GM18507 (cell line): ENCODE data around the gene CD2.

ENCODE experiments used
- DNase-seq: peaks from one replicate; pipeline ENCODE4 v3.0.0; 2011; ENCODE audit warnings: low read depth; ENCODE audit not compliant: insufficient read length; ENCODE audit errors: extremely low spot score
- FAIRE-seq: peaks from 2 replicates; lab custom pipeline; 2011; peaks lifted over from hg19 to GRCh38; lab: Jason Lieb, UNC

CD2 gene

DNA sequence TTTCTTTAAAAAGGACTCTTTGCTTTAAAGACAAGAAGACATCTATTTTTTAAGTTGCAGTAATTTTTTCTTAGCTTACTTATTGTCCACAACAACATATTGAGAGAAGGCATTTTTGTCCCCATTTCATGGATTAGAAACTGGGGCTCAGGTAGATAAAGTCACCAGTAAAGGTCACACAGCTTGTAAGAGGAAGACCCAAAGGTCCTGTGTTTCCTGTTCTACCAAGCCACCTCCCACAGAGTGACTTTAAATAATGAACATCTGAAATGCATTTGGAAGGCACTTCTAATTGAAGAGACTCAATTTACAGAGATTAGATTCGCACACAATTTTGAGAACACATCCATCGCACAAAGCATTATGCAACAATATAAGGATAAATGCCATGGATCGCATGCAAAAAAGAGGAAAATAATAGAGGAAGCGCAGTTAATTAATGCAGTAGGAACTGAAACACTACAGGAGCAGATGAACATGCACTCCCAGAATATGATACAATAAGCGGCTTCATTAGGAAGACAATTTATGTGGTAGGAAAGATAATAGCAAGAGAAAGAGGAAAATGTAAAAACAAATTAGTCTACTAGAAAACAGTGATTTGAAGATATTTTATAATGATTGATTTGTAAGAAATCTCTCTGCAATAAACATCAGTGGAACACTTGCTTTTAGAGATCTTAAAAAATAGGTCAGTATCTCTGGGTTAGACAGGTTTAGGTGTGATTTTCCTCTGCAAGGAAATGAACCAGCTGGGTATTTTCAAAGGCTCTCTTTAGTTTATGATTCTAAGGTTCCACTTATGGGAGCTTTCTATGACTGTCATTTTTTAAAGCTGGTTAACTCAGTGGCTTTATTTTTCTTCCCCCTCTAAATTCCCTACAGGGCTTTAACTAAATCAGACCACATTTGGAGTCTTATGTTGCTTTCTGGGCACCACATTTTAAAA lies 27.1 kb upstream of the CD2 start:
- DNase-seq (no peak), FAIRE-seq (no peak)

DNA sequence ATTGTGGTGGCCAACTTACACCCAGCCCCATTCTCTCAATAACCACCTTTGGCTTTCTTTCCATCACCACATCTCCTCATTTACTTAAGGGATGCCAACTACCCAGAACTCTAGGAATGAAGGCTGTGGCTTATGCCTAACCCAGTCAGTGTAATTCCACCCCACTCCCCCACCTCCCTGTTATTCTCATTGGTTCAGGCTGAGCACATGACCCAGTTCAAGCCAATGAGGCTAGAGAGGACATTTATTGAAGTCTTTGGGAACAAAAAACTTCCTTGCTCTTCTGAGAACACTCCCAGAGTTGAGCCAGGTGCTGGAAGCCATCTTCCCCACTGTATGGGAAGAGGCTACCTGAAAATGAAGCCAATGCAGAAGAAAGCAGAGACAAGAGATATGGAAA lies 22.8 kb upstream of the CD2 start:
- FAIRE-seq (no peak), DNase-seq (no peak)

DNA sequence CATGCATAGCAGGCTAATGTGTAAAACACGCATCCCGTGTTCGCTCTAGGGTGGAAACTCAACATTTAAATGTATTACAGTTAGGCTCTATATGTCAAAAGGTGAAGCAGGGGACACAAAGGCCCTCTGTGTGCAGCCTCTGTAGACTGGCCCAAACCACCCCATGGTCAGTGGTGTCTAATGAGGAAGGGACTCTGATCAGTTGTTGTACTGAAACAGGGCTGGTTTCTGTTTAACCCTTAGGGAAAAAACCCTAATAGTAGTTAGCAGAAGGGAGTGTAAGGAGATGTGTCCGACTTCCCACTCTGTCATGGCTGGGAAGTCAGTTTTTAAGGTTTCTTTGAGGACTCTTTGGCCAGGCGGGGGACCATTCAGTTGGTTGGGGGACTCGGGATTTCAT lies 21.5 kb upstream of the CD2 start:
- no peak for DNase-seq
- peak; percentile 38 for FAIRE-seq

DNA sequence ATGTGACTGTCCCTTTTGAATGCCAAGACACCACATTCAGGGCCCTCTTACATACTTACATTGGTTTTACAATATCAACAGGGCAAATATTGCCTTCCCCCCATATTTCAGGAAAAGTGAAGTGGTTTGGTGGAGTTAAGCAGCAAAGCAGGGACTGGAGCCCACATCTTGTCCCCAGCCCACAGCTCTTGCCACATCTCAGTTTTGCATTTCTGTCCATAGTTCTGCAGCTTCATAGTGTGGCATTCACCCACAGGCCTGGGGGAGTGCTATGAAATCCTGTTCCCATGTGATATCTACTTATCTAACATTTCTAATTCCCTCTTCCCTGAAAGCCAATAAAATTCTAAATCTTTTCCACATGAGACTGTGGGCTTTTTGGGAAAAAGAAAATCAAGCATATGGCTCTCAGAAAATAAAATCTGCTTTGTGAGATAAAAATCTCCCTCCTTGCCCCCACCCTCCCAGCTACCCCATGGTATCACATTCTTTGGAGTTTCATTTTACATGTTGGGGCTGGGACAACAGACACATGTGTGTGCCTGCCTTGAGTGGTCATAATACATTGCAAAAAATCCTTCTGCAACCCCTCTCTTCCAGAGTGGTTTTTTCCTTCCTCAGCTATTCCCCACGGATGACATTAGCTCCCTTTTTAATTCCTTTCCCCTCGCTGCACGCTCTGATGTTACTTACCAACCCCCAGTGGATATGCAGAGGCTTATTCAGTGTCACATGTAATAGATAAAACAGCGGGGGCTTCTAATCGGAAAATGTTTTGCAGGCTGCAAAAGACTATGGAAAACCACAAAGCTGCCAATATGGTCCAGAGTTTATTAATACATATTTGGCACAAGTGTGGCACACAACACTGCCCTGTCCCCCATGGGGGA lies 20.5 kb upstream of the CD2 start:
- no peak for FAIRE-seq
- no peak for DNase-seq

DNA sequence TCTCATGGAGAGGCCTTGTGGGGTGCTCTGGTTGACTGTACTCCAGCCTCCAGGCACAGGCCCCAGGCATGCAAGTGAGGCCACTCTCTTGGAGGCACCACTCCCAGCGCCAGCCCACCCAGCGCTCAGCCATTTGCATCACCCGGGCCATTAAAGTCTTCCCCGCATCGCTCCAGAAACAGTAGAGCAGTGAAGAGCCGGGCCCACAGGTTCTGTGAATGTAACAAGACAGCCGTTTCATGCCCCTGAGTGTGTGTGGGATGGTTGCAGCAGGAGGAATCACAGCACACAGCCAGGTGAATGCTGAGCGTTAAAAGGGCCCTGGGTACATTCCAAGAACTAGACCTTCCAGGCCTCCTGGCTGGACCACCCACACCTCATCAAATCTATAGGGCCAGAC lies 19.0 kb upstream of the CD2 start:
- DNase-seq = no peak
- FAIRE-seq = no peak

DNA sequence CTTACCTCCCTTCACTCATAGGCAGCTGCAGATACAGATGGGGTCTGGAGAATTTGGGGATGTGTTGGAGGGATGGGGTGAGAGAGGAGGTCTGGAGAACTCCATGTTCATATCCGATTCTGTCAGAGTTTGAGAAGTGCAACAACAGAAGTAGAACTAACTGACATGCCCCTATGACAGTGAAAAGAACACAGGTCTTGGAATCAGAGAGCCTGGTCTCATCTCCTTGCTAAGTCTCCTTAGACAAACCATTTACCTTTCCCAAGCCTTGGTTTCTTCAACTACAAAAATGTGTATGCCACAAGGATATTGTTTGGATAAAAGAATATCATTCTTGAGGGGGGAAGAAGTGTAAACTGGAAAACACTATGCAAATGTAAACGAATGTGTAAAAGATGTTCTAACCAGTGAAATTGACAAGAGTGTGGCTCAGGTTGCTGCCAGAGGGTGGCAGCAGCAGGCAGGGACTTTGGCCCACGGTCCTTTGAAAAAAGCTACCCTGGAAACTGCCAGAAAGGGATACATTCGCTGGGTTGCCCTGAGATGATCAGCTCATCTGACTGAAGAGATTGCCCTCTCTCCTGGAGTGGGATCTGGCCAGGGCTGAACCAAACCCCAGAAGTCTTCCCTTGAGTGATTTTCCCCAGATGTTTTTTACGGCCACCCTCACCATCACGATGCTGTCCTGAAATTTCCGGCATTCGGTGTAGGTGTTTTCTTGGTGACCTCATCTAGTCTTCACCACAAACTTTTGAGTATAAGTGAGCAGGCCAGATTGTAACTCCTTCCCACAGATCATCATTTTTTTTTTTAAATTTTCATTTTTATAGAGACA lies 17.0 kb upstream of the CD2 start:
- DNase-seq (peak; percentile 51), FAIRE-seq (peak; percentile 93)

DNA sequence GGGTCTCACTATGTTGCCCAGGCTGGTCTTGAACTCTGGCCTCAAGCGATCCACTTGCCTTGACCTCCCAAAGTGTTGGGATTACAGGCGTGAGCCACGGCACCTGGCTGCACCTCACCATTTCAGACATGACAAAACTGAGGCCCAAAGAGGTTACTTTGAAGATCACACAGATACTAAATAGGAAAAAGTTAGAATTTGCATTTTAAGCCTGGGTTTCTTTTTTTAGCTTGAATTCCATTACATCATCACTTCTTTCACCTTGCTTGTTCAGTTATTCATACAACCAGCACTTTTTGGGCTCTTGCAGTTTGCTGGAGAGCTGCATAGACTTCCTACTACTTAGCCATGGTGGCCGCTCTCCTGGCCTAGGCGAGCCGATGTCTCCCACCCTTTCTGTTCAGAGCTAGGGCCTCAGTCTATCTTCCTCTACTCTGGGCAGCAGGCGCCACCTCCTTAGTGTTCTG lies 16.3 kb upstream of the CD2 start:
- FAIRE-seq (no peak), DNase-seq (no peak)

DNA sequence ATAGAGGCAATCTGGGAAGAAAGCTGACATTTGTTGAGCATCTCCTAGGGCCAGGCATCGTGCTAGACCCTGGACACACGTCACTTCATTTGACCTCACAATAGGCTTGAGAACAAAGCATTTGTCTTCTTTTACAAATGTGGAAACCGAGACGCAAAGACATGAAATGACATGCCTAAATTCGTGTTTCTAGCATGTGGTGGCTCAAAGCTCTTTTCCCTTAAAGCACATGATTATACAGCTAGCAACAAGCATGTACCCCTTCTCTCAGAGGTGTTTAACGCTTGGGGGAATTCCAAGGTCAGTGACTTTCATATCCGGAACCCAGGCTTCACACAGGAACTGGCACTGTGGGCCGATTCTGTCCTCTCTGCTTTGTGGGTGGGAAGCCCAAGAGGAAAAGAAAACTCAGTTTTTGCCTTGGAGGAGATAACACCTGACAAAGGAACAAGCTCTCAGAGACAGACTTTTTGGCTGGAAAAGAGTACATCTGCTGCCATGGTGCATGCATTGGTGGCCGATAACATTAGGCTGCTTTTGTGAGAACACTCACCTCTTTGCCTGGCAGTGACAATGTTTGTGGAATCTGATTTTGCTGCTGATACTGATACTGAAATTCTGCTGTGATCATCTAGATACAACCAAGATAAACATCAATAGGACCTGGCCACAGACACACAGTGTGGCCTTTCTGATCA lies 15.4 kb upstream of the CD2 start:
- DNase-seq (peak; percentile 51), FAIRE-seq (peak; percentile 98)

DNA sequence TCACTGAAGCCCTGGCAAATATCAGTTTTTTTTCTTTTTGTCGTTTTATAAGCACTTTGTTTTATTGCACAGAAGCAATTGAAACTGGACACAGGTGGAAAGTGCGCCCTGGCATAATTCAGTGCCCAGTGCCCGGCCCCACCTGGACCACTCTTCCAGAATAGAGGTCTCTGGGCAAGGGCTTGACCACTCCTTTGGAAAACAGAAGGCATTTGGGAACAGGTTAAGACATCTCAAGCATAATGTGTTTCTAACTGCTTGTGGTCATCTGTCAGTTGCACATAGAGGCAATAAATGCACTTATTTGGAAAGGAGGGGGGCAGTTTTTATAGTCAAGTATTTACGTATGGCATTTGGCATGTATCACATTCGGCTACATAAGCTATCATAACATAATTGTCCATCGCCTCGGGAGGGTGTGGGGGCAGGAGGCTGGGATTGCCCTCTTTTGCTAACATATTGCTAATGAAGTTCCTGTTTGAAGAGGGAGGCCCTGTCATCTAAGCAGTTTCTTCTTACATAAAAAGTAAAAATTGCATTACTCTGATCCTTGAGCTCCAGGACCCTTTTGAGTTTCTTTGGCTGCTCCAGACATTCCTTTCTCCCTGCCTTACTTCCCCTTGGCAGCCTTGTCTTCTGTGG lies 14.7 kb upstream of the CD2 start:
- no peak for FAIRE-seq
- no peak for DNase-seq

DNA sequence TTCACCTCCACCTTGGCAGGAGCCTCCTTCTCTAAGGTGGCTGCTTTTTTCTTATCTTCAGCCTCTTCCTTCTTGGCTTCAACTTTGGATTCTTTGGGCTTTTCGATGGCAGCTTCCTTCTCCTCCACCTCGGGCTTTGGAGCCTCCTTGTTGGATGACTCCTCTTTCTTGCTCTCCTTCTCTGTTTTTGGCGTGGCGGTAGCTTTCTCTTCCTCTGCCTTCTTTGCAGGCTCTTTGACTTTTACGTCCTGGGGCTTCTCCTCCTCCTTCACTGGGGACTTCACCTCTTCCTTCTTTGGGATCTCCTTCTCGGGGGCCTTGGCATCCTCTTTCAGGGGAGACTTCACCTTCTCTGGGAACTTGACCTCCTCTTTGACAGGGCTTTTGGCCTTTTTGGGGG lies 13.9 kb upstream of the CD2 start:
- no peak for DNase-seq
- no peak for FAIRE-seq

DNA sequence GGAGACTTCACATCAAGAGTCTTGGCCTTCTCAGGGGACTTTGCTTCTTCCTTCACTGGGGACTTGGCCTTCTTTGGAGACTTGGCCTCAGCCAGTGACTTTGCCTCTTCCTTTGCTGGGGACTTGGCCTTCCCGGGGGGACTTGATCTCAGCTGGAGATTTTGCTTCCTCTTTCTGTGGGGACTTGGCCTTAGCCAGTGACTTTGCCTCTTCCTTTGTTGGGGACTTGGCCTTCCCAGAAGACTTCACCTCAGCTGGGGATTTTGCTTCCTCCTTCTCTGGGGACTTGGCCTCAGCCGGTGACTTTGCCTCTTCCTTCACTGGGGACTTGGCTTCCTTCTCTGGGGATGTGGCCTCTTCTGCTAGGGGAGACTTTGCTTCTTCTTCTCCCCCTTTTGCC lies 13.5 kb upstream of the CD2 start:
- no peak for DNase-seq
- no peak for FAIRE-seq

DNA sequence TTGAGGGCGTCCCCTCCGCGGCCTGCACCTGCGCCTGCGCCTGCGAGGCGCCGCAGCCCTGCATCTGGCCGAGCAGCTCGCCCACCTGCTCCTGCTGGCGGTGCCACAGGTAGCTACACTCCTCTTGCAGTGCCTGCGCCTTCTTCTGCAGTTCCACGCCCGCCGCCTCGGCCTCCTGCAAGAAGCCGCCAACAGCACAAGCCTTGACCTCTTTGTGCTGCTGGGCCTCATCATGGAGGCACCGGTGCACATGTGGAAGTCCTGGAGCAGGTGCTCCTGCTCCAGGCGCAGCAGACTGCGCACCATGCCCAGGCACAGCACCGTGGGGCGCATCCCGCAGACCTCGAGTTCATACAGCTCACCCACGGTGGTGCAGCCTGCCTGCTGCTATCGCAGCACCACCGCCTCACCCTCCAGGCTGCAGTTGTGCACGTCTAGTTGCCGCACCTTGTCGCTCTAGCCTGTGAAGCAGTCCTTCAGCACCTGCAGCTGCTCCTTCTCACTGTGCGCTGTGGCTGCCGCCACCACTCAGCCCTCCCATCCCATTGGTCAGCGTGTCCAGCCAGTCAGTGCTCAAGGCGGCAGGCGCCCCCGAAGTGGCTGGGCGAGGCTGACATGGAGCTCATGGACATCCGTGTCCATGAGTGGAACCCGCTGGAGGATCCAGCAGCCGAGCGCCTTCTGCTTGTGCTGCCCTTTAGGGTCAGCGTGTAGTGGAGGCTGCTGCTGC lies 12.2 kb upstream of the CD2 start:
- FAIRE-seq = no peak

DNA sequence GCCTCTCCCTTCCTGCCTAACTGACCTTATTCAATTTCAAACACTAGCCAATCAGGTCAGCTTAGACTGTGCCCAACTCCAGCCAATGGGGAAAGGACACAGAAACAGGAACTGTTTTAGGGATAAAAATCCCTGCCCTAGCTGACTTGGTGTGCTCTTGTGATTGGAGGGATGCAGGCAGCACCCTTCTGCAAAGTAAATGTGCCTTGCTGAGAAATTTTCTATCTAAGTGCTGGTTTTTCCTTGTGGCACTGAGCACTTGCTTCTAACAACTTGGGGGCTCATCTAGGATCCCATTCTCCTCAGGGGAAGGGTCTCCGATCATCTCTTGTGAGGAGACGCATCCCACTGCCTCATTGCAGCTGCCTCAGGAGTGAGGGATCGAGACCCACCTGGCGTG lies 10.7 kb upstream of the CD2 start:
- no peak for FAIRE-seq

More for the DNA sequence above, 12.2 kb upstream of the CD2 start:
- DNase-seq = no peak

DNA sequence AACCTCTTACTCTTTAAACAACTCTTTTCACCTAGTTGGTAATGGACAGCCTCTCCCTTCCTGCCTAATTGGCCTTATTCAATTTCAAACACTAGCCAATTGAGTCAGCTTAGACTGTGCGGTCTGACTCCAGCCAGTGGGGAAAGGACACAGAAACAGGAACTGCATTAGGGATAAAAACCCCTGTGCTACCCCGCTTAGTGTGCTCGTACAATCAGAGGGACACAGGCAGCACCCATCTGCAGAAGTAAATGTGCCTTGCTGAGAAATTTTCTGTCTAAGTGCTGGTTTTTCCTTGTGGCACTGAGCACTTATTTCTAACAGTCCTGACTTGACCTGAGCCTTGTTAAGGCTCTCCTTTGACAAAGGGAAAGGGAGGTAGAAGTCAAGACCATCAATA lies 6.0 kb upstream of the CD2 start:
- FAIRE-seq = peak; percentile 5

More for the DNA sequence above, 10.7 kb upstream of the CD2 start:
- no peak for DNase-seq

DNA sequence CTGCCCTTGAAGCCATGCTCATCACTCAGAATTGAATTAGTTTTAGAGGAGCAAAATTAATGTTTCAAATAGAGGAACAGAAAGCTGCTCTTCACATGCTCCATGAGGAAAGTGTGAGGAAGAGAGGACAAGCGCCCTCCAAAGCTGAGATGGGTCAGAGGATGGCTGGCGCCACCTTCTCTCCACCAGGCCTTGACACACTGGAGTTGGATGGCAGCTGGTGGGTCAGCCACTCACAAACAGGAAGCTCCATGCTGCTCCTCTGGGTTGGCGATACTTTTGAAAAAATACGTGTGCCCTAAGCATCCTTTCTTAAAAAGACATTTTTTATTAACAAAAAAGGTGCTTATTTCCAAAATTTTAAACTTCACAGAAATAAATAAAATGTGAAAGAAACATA lies 3.1 kb upstream of the CD2 start:
- no peak for FAIRE-seq
- no peak for DNase-seq

More for the DNA sequence above, 6.0 kb upstream of the CD2 start:
- no peak for DNase-seq

DNA sequence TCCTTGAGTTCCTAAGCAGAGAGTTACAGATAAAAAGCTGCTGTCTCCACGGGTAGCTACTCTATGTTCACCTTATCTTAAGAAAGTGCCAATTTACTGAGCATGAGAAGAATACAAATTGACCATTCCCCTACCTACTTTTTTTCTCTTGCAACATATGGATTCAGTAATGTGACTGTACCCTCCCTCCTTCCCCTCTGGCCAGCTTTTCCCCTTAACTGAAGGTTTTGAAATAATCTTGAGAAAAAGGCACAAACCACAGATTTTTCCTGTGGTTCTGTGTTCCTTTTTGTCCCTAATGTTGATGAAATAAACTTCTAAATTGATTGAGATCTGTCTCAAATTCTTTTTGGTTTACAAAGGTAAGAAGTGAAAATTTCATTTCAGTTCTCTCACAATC lies 2.6 kb upstream of the CD2 start:
- FAIRE-seq (no peak), DNase-seq (no peak)

DNA sequence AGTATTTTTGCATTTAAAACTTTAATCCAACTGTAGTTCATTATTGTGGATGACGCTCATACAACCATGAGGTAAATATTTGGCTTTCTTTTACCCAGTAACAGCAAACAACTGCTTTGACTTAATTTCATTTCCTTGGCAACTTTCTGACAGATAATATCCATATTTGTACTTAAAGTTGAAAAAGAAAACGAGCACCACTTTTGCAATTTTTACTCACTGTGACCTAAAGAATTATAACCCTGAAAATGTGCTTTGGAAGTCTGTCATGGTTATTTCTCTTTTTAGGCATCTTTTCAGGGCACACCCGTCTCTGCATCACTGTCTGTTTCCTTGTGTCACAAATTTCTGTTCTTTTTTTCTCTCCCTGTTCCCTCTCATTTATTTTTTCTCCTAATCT lies 918 bp upstream of the CD2 start:
- FAIRE-seq = no peak
- DNase-seq = no peak

DNA sequence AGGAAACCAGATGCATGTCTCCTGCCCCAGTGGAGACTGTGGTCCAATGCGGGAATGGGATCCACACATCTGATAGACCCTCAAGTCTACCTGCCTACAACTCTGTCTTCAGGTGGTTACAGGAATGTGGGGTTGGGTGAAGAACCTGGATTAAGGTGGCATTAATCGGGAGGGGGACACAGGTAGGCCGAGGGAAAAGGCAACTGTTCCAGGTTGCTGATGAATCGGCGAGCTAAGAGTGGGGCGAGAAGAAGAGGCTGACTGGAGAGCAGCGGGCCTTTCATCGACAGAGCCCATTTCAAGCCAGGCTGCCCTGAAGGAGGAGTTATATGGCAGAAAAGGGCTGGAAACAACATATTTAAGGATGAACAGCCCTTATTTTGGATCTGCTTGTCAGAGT lies 836 bp downstream of the CD2 start:
- DNase-seq = no peak
- no peak for FAIRE-seq
